LNCaP clone FGC (cell line): Measurements from ENCODE around the gene PIK3R2.
A peak's percentile ranks its signal among the peaks of the same experiment; 100 is the strongest.

Experiments
- DNase-seq: peaks from one replicate; pipeline ENCODE4 v3.0.0-alpha.2; 2011; ENCODE audit warnings: low read depth
- H3K4me3 ChIP-seq: 2 replicates; pipeline ENCODE4 v1.5.1; 2011; ENCODE audit warnings: mild to moderate bottlenecking, low read depth, low read length, control low read depth
- TF ChIP-seq, protein P1 (sequence below): IDR thresholded peaks from 2 replicates; pipeline ENCODE4 v1.5.1; 2012; ENCODE audit warnings: mild to moderate bottlenecking; ENCODE audit not compliant: control insufficient read depth, insufficient read depth; ENCODE audit errors: extremely low read depth

Gene PIK3R2

GRCh38 chr19:18164072-18164471 is 11.1 kb downstream of the PIK3R2 start:
- no peak for DNase-seq
- no peak overlapping the region for H3K4me3 ChIP-seq

GRCh38 chr19:18165794-18166544 is 13.0 kb downstream of the PIK3R2 start:
- no peak overlapping the region for H3K4me3 ChIP-seq
- DNase-seq = no peak
- TF ChIP-seq, protein P1, sequence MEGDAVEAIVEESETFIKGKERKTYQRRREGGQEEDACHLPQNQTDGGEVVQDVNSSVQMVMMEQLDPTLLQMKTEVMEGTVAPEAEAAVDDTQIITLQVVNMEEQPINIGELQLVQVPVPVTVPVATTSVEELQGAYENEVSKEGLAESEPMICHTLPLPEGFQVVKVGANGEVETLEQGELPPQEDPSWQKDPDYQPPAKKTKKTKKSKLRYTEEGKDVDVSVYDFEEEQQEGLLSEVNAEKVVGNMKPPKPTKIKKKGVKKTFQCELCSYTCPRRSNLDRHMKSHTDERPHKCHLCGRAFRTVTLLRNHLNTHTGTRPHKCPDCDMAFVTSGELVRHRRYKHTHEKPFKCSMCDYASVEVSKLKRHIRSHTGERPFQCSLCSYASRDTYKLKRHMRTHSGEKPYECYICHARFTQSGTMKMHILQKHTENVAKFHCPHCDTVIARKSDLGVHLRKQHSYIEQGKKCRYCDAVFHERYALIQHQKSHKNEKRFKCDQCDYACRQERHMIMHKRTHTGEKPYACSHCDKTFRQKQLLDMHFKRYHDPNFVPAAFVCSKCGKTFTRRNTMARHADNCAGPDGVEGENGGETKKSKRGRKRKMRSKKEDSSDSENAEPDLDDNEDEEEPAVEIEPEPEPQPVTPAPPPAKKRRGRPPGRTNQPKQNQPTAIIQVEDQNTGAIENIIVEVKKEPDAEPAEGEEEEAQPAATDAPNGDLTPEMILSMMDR = no peak

More at GRCh38 chr19:18164072-18164471, 11.1 kb downstream of the PIK3R2 start:
- TF ChIP-seq, protein P1 = no peak

DNA sequence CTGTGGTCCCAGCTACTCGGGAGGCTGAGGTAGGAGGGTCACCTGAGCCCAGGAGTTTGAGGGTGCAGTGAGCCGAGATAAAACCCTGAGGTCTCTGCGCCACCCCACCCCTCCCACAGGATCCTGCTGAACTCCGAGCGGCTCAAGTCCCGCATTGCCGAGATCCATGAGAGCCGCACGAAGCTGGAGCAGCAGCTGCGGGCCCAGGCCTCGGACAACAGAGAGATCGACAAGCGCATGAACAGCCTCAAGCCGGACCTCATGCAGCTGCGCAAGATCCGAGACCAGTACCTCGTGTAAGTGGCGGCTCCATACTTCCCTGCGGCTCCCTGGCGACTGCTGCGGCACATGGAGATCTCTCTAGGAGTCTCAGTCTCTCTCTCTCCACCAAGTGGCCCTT is 14.0 kb downstream of the PIK3R2 start:
- TF ChIP-seq, protein P1 = no peak
- no peak for DNase-seq
- no peak overlapping the region for H3K4me3 ChIP-seq

GRCh38 chr19:18167975-18168645 is 15.1 kb downstream of the PIK3R2 start:
- DNase-seq = no peak
- TF ChIP-seq, protein P1 = peak; percentile 68
- no peak overlapping the region for H3K4me3 ChIP-seq

DNA sequence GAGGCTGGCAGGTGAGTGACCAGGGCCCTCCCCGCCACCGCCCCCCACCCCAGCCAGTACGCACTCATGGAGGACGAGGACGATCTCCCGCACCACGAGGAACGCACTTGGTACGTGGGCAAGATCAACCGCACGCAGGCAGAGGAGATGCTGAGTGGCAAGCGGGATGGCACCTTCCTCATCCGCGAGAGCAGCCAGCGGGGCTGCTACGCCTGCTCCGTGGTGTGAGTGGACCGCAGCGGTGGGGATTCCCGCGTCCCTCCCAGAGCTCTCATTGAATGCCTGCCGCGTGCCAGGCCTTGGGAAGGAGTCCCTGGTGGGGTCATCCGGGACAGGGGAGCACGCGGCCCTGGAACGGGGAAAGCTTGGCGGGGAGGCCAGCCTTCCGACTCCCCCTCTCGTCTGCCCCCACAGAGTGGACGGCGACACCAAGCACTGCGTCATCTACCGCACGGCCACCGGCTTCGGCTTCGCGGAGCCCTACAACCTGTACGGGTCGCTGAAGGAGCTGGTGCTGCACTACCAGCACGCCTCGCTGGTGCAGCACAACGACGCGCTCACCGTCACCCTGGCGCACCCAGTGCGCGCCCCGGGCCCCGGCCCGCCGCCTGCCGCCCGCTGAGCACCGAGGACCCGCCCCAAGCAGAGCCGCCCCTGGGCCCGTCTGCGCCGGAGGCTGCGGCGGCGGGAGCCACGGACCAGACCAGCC is 15.9 kb downstream of the PIK3R2 start:
- TF ChIP-seq, protein P1 = no peak
- H3K4me3 ChIP-seq = no peak overlapping the region
- no peak for DNase-seq

GRCh38 chr19:18170714-18171255 is 17.8 kb downstream of the PIK3R2 start:
- H3K4me3 ChIP-seq = no peak overlapping the region
- no peak for DNase-seq
- TF ChIP-seq, protein P1 = no peak
